Activated CD4-positive, alpha-beta T cell treated with anti-CD3 and anti-CD28 coated beads for 1 hour (primary cell): Measurements from ENCODE around the gene TECR.
"Not testable (repeated sequence)": the region's sequence is repeated elsewhere in the genome, so short reads cannot be mapped to it uniquely, and the experiment has no call there.

Source experiments
- DNase-seq: peaks from one replicate; pipeline ENCODE4 v3.0.0-alpha.2; 2020

The TECR gene, protein sequence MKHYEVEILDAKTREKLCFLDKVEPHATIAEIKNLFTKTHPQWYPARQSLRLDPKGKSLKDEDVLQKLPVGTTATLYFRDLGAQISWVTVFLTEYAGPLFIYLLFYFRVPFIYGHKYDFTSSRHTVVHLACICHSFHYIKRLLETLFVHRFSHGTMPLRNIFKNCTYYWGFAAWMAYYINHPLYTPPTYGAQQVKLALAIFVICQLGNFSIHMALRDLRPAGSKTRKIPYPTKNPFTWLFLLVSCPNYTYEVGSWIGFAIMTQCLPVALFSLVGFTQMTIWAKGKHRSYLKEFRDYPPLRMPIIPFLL

DNA sequence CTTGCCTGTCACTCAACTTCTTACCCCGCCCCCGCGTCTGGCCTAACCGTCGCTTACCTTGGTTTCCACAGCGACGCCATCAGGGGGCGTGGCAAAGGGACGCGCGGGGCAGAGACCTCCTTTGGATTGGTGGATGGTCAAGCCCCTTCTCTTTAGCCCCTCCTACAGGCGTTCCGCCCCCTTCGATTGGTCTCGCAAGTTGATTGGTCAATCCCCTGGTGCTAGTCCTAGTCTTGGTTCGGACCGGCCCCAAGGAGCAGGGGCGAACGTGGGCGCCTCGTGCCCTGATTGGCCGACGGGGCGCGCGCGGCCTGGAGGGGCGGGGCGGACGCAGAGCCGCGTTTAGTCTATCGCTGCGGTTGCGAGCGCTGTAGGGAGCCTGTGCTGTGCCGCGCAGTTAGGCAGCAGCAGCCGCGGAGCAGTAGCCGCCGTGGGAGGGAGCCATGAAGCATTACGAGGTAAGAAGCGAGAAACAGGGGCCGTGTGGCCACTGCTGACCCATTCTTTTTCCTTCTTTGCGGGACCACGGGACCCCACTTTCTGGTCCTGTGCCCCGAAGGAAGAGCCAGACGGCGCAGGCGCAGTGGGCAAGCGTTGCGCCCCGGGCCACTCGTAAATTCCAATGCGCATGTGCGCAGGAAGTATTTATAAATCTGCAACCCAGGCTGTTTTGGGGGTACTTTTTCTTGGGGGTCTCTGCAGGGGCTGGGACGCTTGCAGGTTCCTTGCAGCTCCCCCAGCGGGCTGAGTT is at the start of gene TECR:
Gene TECR, plus strand, starts transcription at position 341 of the 751 bp plus-strand sequence. Its CDS starts 103 bp downstream, at position 444.
- DNase-seq: peak; percentile 100

DNA sequence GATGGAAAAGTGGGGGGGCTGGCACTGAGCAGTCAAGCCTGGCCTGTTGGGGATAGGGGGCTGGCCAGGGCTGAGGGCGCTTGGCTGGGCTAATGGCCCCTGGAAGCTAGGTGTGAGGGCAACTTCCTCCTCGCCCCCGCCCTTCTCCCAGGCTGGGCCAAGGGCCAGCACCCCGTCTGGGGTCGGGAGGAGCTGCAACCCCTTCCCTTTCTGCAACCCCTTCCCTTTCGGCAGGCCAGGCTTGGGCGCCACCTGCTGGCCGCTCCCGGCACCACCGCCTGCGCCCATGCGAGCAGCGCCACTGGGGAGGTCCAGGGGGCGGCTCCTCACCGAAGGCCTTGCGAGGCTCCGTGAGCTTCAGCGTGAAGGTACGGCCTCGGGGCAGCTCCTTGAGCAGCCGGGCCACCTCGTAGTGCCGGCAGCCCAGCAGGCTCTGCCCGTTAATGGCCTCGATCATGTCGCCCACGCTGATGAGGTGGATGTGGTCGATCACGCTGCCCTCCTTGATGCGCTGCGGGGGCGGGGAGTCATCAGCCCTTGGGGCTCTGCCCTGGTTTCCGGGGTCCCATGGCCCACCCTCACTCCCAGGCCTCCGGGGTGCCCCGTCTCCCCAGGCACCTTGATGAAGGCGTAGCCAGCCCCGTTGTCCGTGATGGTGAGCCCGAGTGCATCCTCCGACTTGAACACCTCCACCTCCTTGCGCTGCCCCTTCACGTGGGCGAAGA is 49.3 kb upstream of the TECR start:
- peak; percentile 52 for DNase-seq

DNA sequence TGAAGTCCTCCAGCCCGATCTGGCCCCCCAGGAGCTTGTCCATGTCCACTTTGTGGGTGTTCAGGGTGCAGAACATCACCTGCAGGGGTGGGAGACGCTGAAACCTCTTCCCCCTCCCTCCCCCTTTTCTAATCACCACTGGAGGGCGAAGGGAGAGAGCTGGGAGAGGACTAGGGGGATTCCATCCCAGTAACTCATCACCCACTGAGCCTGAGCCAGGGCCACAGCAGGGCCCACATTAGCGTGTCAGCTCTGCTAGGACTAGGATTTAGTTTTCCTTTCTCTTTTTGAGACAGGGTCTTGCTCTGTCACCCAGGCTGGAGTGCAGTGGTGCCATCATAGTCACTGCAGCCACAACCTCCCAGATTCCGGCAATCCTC is 48.7 kb upstream of the TECR start:
- no peak for DNase-seq

DNA sequence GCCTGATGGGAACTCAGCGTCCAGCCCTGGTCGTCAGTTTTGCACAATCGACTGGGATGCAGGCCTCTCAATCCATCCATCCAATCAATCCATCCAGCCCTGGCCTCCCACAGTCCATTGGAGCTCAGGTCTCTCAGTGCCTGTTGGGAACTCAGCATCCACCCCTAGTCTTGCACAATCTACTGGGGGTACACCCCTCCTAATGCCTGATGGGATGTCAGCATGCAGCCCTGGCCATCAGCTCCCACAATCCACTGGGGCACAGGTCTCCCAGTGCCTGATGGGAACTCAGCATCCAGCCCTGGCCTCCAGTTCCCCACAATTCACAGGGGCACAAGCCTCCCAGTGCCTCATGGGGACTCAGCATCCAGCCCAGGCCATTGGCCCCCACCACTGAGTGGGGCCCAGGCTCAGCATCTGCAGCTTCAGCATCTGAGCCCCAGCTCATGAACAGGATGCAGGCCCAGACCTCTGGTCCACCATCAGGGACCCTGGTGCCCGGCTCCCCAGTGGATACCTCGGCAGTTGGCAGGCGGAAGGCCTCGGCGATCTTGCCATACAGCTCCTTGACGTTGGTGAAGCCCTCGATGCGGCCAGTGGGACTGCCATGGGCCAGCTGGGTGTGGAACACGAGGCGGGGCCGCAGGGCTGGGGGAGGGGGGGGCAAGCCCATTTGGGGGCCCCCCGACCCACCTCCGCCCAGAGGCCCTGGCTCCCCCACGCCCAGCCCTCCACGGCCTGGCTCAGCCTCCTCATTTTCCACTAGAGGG is 47.0 kb upstream of the TECR start:
- no peak for DNase-seq

DNA sequence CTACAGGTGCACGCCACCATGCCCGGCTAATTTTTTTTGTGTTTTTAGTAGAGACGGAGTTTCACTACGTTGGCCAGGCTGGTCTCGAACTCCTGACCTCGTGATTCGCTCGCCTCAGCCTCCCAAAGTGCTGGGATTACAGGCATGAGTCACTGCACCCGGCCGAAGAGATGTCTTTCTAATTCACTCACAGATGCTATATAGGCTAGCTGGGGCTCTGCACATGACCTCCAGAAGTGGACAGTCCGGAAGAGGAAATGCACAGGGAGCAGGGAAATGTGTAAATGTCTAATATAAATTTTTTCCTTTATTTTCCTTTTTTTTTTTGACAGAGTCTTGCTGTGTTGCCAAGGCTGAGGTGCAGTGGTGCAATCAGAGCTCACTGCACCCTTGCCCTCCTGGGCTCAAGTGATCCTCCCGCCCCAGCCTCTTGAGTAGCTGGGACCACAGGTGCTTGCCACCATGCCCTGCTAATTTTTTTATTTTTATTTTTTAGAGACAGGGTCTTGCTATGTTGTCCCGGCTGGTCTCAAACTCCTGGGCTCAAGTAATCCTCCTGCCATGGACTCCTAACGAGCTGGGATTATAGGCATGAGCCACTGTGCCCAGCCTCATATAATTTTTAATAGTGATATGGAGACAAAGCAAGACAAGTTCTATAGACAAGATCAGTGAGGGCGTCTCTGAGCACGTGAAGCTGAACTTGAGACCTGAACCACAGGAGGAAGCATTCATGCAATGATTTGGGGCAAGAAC is 41.8 kb upstream of the TECR start:
- DNase-seq: no peak

DNA sequence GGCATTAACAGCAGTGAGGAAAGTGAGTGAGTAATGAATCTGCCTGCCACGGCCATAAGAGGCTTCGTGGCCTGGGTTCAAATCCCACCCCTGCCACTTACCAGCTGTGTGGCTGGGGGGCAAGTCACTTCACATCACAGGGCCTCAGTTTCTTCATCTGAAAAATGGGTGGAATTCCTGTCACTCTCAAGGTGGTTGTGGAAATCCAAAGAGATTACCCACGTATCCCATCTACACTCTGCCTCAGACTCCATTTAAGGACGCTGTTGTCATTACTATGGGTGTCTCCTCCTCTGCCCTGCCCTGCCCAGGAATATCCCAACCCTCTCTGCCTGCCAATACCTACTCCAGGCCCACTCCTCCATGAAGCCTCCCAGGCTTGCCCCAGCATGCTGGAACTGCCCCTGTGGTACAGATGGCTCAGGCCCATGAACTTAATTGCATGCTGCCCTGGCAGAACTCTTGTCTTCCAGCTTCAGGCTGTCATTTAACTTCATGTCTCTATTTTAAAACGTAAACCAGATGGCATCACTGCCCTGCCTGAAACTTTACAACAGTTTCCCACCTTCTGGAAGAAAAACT is 36.5 kb upstream of the TECR start:
- no peak for DNase-seq

DNA sequence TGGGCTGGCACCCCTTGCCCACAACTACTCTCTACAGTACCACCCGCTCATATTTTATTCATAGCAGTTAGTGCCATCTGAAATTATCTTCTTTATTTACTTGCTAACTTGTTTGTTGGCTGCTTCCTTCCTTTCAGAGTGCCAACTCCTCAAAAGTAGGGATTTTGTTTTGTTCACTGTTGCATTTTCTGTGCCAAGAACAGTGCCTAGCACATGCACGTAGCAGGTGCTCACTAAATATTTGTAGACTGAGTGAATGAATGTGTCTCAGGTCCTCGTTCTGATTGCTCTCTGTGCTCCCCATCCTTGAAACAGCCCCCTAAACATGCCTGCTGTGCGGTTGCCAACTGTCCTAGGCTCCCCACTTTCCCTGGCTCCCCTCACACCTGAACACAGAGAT is 35.0 kb upstream of the TECR start:
- no peak for DNase-seq

DNA sequence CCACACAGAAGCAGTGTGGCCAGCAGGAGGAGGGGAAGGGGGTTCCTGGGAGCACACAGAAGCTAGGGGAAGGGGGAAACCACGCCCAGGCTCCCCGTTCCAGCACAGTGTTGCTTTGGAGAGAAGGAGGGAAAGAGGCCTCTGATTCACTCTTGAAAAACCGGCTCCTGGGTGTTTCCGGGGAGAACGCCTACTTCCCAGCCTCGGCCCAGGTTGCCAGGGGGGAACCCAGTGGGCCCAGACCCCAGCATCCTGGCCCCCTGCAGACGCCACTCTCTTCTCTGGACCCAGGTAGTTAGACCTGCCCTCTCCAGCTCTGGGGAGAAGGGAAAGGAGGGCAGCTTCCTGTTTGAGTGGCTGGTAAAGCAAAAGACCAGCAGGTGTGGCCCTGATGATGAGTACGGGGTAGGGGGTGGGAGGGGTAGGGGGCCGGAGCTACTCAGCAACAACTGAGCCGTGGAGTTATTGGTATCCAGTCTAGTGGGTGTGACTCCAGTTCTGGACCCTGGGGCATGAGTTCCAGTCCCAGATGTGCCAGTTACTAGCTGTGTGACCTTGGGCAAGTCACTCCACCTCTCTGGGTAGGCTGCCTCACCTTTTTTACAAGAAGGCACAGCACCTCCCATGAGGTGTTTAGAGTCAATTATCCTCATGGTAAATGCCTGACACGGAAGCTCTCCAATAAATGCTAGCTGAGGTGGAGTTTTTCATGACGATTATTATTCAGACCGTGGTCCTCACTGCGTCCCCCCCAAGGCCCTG is 34.3 kb upstream of the TECR start:
- no peak for DNase-seq

DNA sequence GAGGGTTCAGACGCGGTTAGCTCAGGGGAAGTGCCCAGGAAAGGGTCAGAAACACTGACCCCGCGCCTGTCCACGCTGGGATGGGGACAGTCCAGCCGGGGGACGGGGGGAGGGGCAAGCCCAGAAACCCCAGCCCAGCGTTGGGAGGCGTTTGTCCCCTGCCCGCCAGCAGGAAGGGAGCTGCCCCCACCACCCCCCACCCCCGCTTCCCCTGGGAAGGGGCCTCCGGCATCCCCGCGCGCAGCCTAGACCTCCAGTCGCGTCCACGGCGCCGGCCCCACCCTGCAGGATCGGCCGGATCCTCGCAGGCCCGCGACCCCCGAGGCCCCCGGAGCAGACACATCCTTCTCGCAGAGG is 33.7 kb upstream of the TECR start:
- DNase-seq: no peak

DNA sequence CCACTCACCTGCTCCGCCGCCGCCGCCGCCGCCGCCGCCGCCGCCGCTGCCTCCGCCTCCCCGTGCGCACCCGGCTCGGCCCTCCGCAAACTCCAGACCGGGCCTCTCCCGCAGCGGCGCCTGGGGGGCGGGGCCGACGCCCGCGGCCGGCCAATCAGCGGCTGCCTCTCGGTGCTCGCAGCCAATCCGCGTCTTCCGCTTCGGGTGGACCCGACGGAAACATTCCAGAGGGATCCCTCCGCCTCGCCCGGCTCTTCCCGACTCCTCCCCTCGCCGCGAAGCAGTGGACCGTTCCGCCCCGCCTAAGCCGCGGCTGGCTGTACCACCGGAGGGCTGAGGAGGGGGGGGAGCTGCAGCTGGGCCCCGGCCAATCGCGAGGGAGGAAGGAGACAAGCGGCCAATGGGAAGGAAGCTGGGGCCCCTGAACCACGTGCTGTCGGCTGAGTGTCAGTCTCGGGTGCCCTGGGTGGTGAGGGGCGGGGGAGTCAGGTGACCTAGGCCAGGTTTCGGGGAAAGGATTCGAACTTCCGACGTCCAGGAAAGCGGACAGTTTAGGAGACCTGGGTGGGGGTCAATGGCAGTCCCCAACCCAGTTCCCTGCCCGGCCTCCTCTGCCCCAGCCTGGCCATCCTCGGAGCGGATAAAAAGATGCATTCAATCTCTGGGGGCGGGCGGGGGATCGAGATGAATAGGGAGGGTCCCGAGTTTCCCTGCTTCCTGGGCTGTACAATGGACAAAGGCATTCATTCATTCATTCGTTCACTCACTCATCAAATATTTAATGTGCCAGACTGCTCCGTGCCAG is 33.2 kb upstream of the TECR start, which contains the start of gene GIPC1:
Gene GIPC1, minus strand, starts transcription at position 99 of the 805 bp plus-strand sequence. CDS start 13,151 bp downstream, outside the sequence.
- DNase-seq: peak; percentile 69

DNA sequence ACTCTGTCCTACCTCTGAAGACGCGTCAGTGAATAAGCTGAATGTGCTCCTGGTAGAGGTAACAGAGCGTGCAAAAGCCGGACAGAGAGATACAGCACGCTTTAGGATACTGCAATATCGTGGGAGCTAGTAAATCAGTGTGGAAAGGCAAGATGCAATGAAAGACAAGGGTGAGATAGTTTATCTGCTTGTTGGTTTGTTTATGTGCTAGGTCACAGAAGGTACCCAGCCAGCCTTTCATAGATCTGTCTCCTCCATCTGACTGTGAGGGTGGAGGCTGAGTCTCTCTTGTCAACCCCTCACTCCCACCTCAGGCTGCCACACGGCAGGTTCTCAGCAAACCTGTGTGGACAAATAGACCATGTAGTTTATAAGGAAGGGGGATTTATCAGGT is 32.6 kb upstream of the TECR start:
- DNase-seq: no peak

DNA sequence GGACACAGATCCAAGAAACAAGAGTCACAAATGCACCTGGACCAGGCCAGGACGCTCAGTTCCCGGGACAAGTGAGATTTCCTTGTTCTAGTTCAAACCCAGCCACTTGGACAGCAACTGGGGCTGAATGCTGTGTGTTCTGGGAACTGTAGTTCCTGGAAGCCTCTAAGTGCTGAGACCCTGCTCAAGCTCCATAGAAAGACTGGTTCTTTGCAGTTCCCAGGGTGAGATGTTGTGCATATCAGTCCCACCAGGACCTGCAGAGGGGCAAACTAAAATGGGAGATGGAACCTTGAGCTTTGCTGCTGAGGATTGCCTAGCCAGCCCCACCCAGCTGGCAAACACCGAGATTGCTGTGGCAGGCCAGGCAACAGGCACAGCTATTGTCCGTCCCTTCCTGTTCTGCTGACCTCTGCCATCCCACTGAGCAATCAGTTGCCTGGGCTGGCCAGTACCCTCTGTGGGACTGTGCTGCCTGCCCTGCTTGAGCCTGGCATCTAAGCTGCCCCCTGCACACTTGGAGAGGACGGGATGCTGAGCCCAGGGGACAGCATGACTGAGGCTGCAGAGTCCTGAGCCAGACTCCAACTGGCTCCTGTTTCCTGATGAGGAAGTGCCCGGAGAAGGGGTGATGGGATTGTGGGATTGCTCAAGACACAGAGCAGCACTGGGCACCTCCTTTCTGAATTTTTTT is 32.0 kb upstream of the TECR start:
- no peak for DNase-seq

DNA sequence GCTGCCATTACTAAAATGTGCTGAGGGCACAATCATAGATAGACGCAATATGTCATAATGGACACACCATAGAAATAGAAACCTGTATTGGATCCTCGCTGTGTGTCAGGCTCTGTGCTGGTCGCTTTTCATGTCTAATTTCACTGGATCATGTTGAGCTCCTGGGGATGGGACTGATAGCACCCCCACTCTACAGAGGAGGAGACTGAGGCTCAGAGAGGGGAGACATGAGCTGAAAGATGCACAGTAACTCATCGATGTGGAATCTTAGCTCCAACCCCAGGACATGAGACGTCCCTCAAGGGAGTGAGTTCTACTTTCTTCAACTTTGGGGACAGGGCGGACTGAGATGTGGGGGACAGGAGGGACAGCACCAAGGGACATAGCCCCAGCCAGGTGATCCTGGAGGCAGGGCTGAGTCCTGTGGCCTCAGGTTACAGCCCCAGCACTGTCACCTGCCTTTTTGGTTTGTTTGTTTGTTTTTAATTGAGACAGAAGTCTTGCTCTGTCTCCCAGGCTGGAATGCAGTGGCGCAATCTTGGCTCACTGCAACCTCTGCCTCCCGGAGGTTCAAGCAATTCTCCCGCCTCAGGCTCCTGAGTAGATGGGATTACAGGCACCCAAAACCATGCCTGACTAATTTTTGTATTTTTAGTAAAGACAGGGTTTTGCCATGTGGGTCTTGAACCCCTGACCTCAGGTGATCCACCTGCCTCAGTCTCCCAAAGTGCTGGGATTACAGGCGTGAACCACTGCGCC is 26.9 kb upstream of the TECR start:
- no peak for DNase-seq

DNA sequence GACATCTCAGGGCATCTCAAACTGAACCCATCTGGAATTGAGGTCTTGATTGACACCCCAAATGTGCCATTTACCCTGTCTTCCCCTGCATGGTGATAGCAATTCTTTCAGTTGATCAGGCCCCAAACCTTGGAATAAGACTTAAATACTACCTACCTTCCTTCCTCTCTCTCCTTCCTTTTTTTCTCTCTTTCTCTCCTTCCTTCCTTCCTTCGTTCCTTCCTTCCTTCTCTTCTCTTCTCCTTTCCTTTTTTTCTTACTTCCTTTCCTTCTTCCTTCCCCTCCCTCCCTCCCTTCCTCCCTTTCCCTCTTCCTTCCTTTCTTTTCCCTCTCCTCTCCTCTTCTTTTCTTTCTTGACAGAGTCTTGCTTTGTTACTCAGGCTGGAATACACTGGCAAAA is 26.1 kb upstream of the TECR start:
- no peak for DNase-seq

DNA sequence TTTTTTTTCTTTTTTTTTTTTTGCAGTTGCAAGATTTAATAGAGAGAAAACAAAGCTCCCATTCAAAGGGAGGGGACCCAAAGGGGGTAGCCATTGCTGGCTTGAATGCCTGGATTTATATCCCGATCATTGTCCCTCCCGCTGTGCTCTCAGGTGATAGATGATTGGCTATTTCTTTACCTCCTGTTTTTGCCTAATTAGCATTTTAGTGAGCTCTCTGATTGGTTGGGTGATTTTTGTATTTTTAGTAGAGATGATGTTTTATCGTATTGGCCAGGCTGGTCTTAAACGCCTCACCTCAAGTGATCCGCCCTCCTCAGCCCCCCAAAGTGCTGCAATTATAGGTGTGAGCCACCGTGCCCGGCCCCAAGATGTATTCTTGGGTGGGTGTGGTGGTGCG is 24.8 kb upstream of the TECR start:
- DNase-seq: not testable (repeated sequence)

DNA sequence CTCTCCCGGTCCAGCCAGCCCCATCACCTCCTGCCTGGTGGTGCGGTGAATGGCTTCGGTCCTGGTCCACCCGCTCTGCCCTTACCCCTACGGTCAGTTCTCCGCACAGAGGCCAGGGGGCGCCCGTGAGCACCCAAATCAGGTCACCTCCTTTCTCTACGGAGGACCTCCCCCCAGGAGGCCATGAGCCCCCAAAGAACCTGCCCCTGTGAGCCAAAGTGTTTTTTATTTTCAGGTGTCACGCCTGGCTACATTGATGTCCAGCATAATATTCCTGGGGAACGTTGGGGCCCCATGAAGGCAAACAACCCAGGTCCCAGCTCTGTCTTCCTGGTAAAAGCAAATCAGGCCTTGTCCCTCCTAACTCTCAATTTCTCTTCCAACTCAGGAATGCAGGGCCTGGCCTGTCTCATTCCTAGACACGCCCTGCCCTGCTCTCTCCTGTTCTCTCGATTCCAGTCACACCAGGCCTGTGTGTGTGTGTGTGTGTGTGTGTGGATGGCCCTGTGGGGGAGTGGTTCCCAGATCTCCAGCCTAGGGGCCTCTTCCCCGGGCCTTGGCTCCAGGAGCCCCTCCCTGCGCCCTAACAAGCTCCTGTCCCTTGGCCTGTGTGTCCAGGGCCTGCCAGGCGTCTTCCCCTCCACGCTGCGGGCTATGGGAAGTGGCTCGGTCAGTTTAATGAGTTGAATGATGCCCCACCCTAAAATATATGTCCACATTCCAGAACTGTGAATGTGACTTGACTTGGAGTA is 23.7 kb upstream of the TECR start:
- DNase-seq: peak; percentile 55

DNA sequence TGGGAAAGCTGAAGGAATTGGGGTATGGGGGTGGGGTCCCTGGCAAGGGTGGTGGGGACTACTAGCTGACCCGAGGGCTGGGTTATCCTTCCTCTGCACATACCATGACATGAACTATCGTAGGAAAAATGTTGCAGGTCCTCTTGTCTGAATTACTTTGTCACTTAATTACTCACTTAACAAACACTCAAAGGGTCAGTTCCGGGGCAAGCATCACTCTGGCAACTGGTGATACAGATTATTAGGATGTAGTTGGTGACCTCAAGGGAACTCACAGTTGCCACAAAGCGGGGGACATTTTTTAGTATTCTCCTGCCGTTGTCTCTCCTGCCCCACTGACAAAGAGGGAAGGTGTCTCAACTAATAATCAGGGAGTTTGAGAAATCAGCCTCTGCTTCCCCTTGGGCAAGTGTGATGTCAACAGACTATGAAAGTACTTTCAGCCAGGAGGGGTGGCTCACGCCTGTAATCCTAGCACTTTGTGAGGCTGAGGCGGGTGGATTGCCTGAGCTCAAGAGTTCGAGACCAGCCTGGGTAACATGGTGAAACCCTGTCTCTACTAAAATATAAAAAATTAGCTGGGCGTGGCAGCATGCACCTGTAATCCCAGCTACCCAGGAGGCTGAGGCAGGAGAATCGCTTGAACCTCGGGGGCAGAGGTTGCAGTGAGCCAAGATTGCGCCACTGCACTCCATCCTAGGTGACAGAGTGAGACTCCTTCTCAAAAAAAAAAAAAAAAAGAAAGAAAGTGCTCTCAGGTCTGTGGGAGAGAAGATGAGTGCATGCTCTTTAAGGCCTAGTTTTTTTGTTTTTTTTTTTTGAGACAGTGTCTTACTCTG is 21.5 kb upstream of the TECR start:
- DNase-seq: no peak
